Transverse colon (tissue), 4 donors: ENCODE data around the gene HTRA3. TPM values are rescaled to one million over a fixed set of nuclear protein-coding genes. Genes with fewer than 3 reads are reported as not detected.

Experiments used
- DNase-seq: peaks from one replicate; pipeline ENCODE4 v3.0.0-alpha.2; 2019
- H3K27ac ChIP-seq, 4 donors: fragments of 200-600 bp; sonication (generic); 2 replicates each; pipeline ENCODE4 v1.5.1; 2016 to 2018; ENCODE audit warnings: inconsistent platforms in 4 of 4
- H3K27me3 ChIP-seq: fragments of 200-600 bp; sonication (generic); 2 replicates; pipeline ENCODE4 v1.5.1; 2017; ENCODE audit warnings: inconsistent platforms
- H3K36me3 ChIP-seq, 4 donors: fragments of 200-600 bp; sonication (generic); 2 replicates each; pipeline ENCODE4 v1.5.1; 2017 to 2019; ENCODE audit warnings: inconsistent platforms in 4 of 4
- H3K4me1 ChIP-seq, 4 donors: fragments of 200-600 bp; sonication (generic); 2 replicates each; pipeline ENCODE4 v1.5.1; 2017 to 2020; ENCODE audit warnings: inconsistent platforms in 4 of 4
- H3K4me3 ChIP-seq, 4 donors: fragments of 200-600 bp; sonication (generic); 1 replicate in 1 of 4; 2 replicates in 3 of 4; pipeline versions ENCODE4 v1.5.1 to v1.6.1; 2017 to 2019; ENCODE audit warnings: inconsistent platforms in 4 of 4
- H3K9me3 ChIP-seq, 2 donors: fragments of 200-600 bp; sonication (generic); 2 replicates each; pipeline ENCODE4 v1.5.1; 2017 to 2019; ENCODE audit warnings: inconsistent platforms in 2 of 2
- CTCF ChIP-seq, 5 experiments: fragments of 200-600 bp in 3 of 5; fragments of 450-650 bp in 2 of 5; sonication (generic) in 3 of 5; IDR thresholded peaks; 1 replicate in 2 of 5; 2 replicates in 3 of 5; pipeline ENCODE4 v1.5.1; 2016 to 2017; ENCODE audit warnings: antibody characterized with exemption in 5 of 5, inconsistent platforms in 3 of 5, mild to moderate bottlenecking in 2 of 5, moderate library complexity in 1 of 5
- EP300 ChIP-seq: sonication (generic); formaldehyde crosslinking; IDR thresholded peaks from one replicate; pipeline ENCODE4 v1.6.1; 2017; ENCODE audit warnings: antibody characterized with exemption, low read depth
- POLR2A ChIP-seq: fragments of 450-650 bp; IDR thresholded peaks from one replicate; pipeline ENCODE4 v1.6.1; 2016; ENCODE audit warnings: antibody characterized with exemption, mild to moderate bottlenecking, moderate library complexity
- POLR2AphosphoS5 ChIP-seq, 3 donors: sonication (generic); formaldehyde crosslinking; IDR thresholded peaks; one replicate each; pipeline ENCODE4 v1.6.1; 2016; ENCODE audit warnings: antibody characterized with exemption in 3 of 3
- WGBS, 2 donors: methylation state at CpG; one replicate each; pipeline ENCODE4 v1.1.5; 2018; ENCODE audit warnings: low coverage in 1 of 2; 5-methylcytosine and 5-hydroxymethylcytosine counted together
- in situ Hi-C, 4 donors: fragments of 200-750 bp; cut with MboI; loops; one replicate each; pipeline versions ENCODE4 v1.15.0 to v1.15.1; 2017; ENCODE audit warnings: low sequenced_read_pairs in 3 of 4, low pct_ligation_motif_present in 1 of 4, low pct_unique_long_range_greater_than_20kb in 1 of 4
- intact Hi-C: fragments of 100-400 bp; cut with DNase I; formaldehyde crosslinking; loops from one replicate; pipeline ENCODE4 v1.15.1; 2023; ENCODE audit warnings: low total_unique reads
- total RNA-seq, 4 donors: library from RNA; depleted of rRNA; stranded (reverse); fragments of >200 nt; gene quantifications; one replicate each; pipeline ENCODE4 v1.1.0, GENCODE V29; 2016

Gene HTRA3
- total RNA-seq, 4 donors from 2014 or later: 1.5 to 11.9 (median 6.5) TPM

GRCh38 chr4:8321220-8321619 lies 51.7 kb downstream of the HTRA3 start:
- H3K36me3 ChIP-seq: no peaks in the 10 kb centered on the region
- TF ChIP-seq EP300 (no peak), POLR2A (no peak), POLR2AphosphoS5 (IDR thresholded peaks at IDR 0.05) (no peak), CTCF (IDR thresholded peaks at IDR 0.05) (no peak)
- no peak overlapping the region for H3K4me3 ChIP-seq
- 82 to 87% methylated on average over 2 of the region's 2 CpGs for WGBS, 2 donors
- no peak overlapping the region for H3K27ac ChIP-seq
- intact Hi-C loops (no loop called here), in situ Hi-C loops (no loop called here)
- no peaks in the 10 kb centered on the region for H3K9me3 ChIP-seq
- peaks cover 0 to 12% (median 8%) of the 10 kb centered on the region in 4 donors for H3K4me1 ChIP-seq
- DNase-seq: no peak
- H3K27me3 ChIP-seq: no peaks in the 10 kb centered on the region

DNA sequence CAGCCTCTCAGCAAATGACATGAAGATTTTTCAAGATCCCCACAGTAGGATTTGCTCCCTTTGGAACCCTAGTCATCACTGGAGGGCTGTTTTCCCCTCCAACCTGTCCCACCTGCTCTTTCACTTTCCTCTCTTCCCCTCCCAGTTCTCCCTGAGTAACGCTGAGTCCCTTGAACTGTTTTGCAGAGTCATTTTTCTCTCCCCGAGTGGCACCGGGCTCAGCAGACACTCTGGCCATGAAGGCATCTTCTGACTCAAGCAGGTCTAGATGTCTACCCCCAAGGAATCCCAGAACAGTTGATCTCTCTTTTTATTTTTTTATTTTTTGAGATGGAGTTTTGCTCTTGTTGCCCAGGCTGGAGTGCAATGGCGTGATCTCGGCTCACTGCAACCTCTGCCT lies 52.2 kb downstream of the HTRA3 start:
- no peaks in the 10 kb centered on the region for H3K36me3 ChIP-seq
- H3K4me3 ChIP-seq: no peak overlapping the region
- 68 to 93% methylated on average over 5 of the region's 5 CpGs for WGBS, 2 donors
- no peak overlapping the region for H3K27ac ChIP-seq
- no peak for DNase-seq
- H3K4me1 ChIP-seq: peaks cover 0 to 12% (median 8%) of the 10 kb centered on the region in 4 donors
- TF ChIP-seq EP300 (no peak), POLR2AphosphoS5 (IDR thresholded peaks at IDR 0.05) (no peak), CTCF (IDR thresholded peaks at IDR 0.05) (no peak), POLR2A (no peak)
- H3K9me3 ChIP-seq: no peaks in the 10 kb centered on the region
- in situ Hi-C loops (no loop called here), intact Hi-C loops (no loop called here)
- H3K27me3 ChIP-seq: no peaks in the 10 kb centered on the region

GRCh38 chr4:8322794-8323704 lies 53.5 kb downstream of the HTRA3 start:
- no peak for DNase-seq
- WGBS, 2 donors: 72% methylated on average over 8 of the region's 9 CpGs; no CpG with 5 or more reads in 1 of the 2 donors
- Histone ChIP-seq H3K4me1 (peaks cover 0 to 12% (median 8%) of the 10 kb centered on the region in 4 donors), H3K4me3 (no peak overlapping the region), H3K36me3 (no peaks in the 10 kb centered on the region), H3K27ac (no peak overlapping the region), H3K27me3 (no peaks in the 10 kb centered on the region), H3K9me3 (no peaks in the 10 kb centered on the region)
- intact Hi-C loops: no loop called here
- TF ChIP-seq POLR2AphosphoS5 (IDR thresholded peaks at IDR 0.05) (no peak), POLR2A (no peak), CTCF (IDR thresholded peaks at IDR 0.05) (no peak), EP300 (no peak)
- in situ Hi-C loops: no loop called here

GRCh38 chr4:8323947-8324555 lies 54.5 kb downstream of the HTRA3 start:
- in situ Hi-C loops (no loop called here), intact Hi-C loops (no loop called here)
- WGBS, 2 donors: 81% methylated on average over 4 of the region's 5 CpGs; no CpG with 5 or more reads in 1 of the 2 donors
- no peak overlapping the region for H3K4me3 ChIP-seq
- DNase-seq: no peak
- no peaks in the 10 kb centered on the region for H3K9me3 ChIP-seq
- no peaks in the 10 kb centered on the region for H3K27me3 ChIP-seq
- no peaks in the 10 kb centered on the region for H3K36me3 ChIP-seq
- H3K4me1 ChIP-seq: peaks cover 0 to 12% (median 8%) of the 10 kb centered on the region in 4 donors
- H3K27ac ChIP-seq: no peak overlapping the region
- TF ChIP-seq POLR2AphosphoS5 (IDR thresholded peaks at IDR 0.05) (no peak), EP300 (no peak), CTCF (IDR thresholded peaks at IDR 0.05) (no peak), POLR2A (no peak)
